ENCODE measurements around the gene GUCA1C. TPM values are rescaled to one million over a fixed set of nuclear protein-coding genes. Genes with fewer than 3 reads are reported as not detected.

Gene GUCA1C
- not detected in 2 replicates for polyA plus RNA-seq (2013)

- H3K9me3 ChIP-seq (ENCODE audit: insufficient read depth, low read depth, low read length), result no peaks in the 10 kb centered on the region
- no peak within 1 kb of the TSS for H3K14ac ChIP-seq (ENCODE audit: low read length)
- no CpG with 5 or more reads among the region's 1 CpG for WGBS (ENCODE audit: extremely low coverage, insufficient coverage, insufficient read length)
- H2AK5ac ChIP-seq (ENCODE audit: low read length), result no peak within 1 kb of the TSS
- no peak within 1 kb of the TSS for H3K23ac ChIP-seq (ENCODE audit: low read length)
- no peak within 1 kb of the TSS for H2BK120ac ChIP-seq (ENCODE audit: insufficient read depth, low read length, poor library complexity)
- H2AFZ ChIP-seq (ENCODE audit: insufficient read depth, low read length, poor library complexity), result no peak within 1 kb of the TSS
- no peak within 1 kb of the TSS for H3K18ac ChIP-seq (ENCODE audit: low read length)
- no peak within 1 kb of the TSS for H3K27ac ChIP-seq (ENCODE audit: low read depth, low read length)
- H3K79me2 ChIP-seq (ENCODE audit: control insufficient read depth, insufficient read depth, low read length, poor library complexity), result no peaks in the 10 kb centered on the region
- H4K12ac ChIP-seq (ENCODE audit: low read depth, low read length), result no peak within 1 kb of the TSS
- H3K9ac ChIP-seq (ENCODE audit: low read length), result no peak within 1 kb of the TSS
- no peaks in the 10 kb centered on the region for H3K79me1 ChIP-seq (ENCODE audit: low read length)
- no peak within 1 kb of the TSS for H3K4ac ChIP-seq (ENCODE audit: low read depth, low read length)
- H4K8ac ChIP-seq (ENCODE audit: low read depth, low read length), result no peak within 1 kb of the TSS
- no peaks in the 10 kb centered on the region for H3K36me3 ChIP-seq (ENCODE audit: control insufficient read depth in 1 of 2, insufficient read depth in 2 of 2, low read length in 2 of 2)
- no peak within 1 kb of the TSS for H3K4me2 ChIP-seq (ENCODE audit: low read length)
- no peak within 1 kb of the TSS for H2BK5ac ChIP-seq (ENCODE audit: low read depth, low read length, poor library complexity)
- no peaks in the 10 kb centered on the region for H3K4me1 ChIP-seq (ENCODE audit: control insufficient read depth in 1 of 2, insufficient read depth in 2 of 2, low read length in 2 of 2)
- no peak within 1 kb of the TSS for H3K4me3 ChIP-seq (ENCODE audit: low read depth, low read length)
- H2BK12ac ChIP-seq (ENCODE audit: low read length), result no peak within 1 kb of the TSS
- no peak within 1 kb of the TSS for H4K91ac ChIP-seq (ENCODE audit: low read depth, low read length)
- DNase-seq, result no peak
- H3K27me3 ChIP-seq (ENCODE audit: insufficient read depth, low read length), result no peaks in the 10 kb centered on the region
Measured at GRCh38 chr3:108953700-108954099, at the start of gene GUCA1C. GUCA1C (minus strand) TSS chr3:108953879; CDS start chr3:108953762, 117 bp downstream.

GRCh38 chr3:108998436-108998835 lies 44.8 kb upstream of the GUCA1C start:
- Histone ChIP-seq H3K36me3 (ENCODE audit: control insufficient read depth in 1 of 2, insufficient read depth in 2 of 2, low read length in 2 of 2) (no peaks in the 10 kb centered on the region), H3K9me3 (ENCODE audit: insufficient read depth, low read depth, low read length) (no peaks in the 10 kb centered on the region), H3K18ac (ENCODE audit: low read length) (no peak overlapping the region), H2BK5ac (ENCODE audit: low read depth, low read length, poor library complexity) (no peak overlapping the region), H3K4me3 (ENCODE audit: low read depth, low read length) (no peak overlapping the region), H2AK5ac (ENCODE audit: low read length) (no peak overlapping the region), H4K8ac (ENCODE audit: low read depth, low read length) (no peak overlapping the region), H3K4ac (ENCODE audit: low read depth, low read length) (no peak overlapping the region), H2BK120ac (ENCODE audit: insufficient read depth, low read length, poor library complexity) (no peak overlapping the region), H4K12ac (ENCODE audit: low read depth, low read length) (no peak overlapping the region), H2AFZ (ENCODE audit: insufficient read depth, low read length, poor library complexity) (no peak overlapping the region), H3K14ac (ENCODE audit: low read length) (no peak overlapping the region), H3K23ac (ENCODE audit: low read length) (no peak overlapping the region), H3K27ac (ENCODE audit: low read depth, low read length) (no peak overlapping the region), H4K91ac (ENCODE audit: low read depth, low read length) (no peak overlapping the region), H2BK12ac (ENCODE audit: low read length) (no peak overlapping the region), H3K9ac (ENCODE audit: low read length) (no peak overlapping the region), H3K4me2 (ENCODE audit: low read length) (no peak overlapping the region), H3K27me3 (ENCODE audit: insufficient read depth, low read length) (no peaks in the 10 kb centered on the region), H3K4me1 (ENCODE audit: control insufficient read depth in 1 of 2, insufficient read depth in 2 of 2, low read length in 2 of 2) (no peaks in the 10 kb centered on the region), H3K79me2 (ENCODE audit: control insufficient read depth, insufficient read depth, low read length, poor library complexity) (no peaks in the 10 kb centered on the region), H3K79me1 (ENCODE audit: low read length) (no peaks in the 10 kb centered on the region)
- no CpG with 5 or more reads among the region's 3 CpGs for WGBS (ENCODE audit: extremely low coverage, insufficient coverage, insufficient read length)
- DNase-seq, result no peak

- no peaks in the 10 kb centered on the region for H3K27me3 ChIP-seq (ENCODE audit: insufficient read depth, low read length)
- H3K18ac ChIP-seq (ENCODE audit: low read length), result no peak overlapping the region
- H2BK5ac ChIP-seq (ENCODE audit: low read depth, low read length, poor library complexity), result no peak overlapping the region
- WGBS (ENCODE audit: extremely low coverage, insufficient coverage, insufficient read length), result no CpG with 5 or more reads among the region's 1 CpG
- H3K4me1 ChIP-seq (ENCODE audit: control insufficient read depth in 1 of 2, insufficient read depth in 2 of 2, low read length in 2 of 2), result no peaks in the 10 kb centered on the region
- no peak overlapping the region for H4K8ac ChIP-seq (ENCODE audit: low read depth, low read length)
- H4K91ac ChIP-seq (ENCODE audit: low read depth, low read length), result no peak overlapping the region
- no peak overlapping the region for H3K9ac ChIP-seq (ENCODE audit: low read length)
- no peaks in the 10 kb centered on the region for H3K79me2 ChIP-seq (ENCODE audit: control insufficient read depth, insufficient read depth, low read length, poor library complexity)
- no peak overlapping the region for H4K12ac ChIP-seq (ENCODE audit: low read depth, low read length)
- no peak overlapping the region for H3K14ac ChIP-seq (ENCODE audit: low read length)
- H3K4ac ChIP-seq (ENCODE audit: low read depth, low read length), result no peak overlapping the region
- no peaks in the 10 kb centered on the region for H3K9me3 ChIP-seq (ENCODE audit: insufficient read depth, low read depth, low read length)
- no peak overlapping the region for H3K4me3 ChIP-seq (ENCODE audit: low read depth, low read length)
- H2BK120ac ChIP-seq (ENCODE audit: insufficient read depth, low read length, poor library complexity), result no peak overlapping the region
- H3K23ac ChIP-seq (ENCODE audit: low read length), result no peak overlapping the region
- H3K4me2 ChIP-seq (ENCODE audit: low read length), result no peak overlapping the region
- DNase-seq, result no peak
- H2AK5ac ChIP-seq (ENCODE audit: low read length), result no peak overlapping the region
- no peak overlapping the region for H2AFZ ChIP-seq (ENCODE audit: insufficient read depth, low read length, poor library complexity)
- H3K79me1 ChIP-seq (ENCODE audit: low read length), result no peaks in the 10 kb centered on the region
- no peak overlapping the region for H3K27ac ChIP-seq (ENCODE audit: low read depth, low read length)
- H2BK12ac ChIP-seq (ENCODE audit: low read length), result no peak overlapping the region
- no peaks in the 10 kb centered on the region for H3K36me3 ChIP-seq (ENCODE audit: control insufficient read depth in 1 of 2, insufficient read depth in 2 of 2, low read length in 2 of 2)
Measured at GRCh38 chr3:108985844-108986243, 32.2 kb upstream of the GUCA1C start.

- Histone ChIP-seq H2BK12ac (ENCODE audit: low read length) (no peak overlapping the region), H4K12ac (ENCODE audit: low read depth, low read length) (no peak overlapping the region), H4K91ac (ENCODE audit: low read depth, low read length) (no peak overlapping the region), H2AFZ (ENCODE audit: insufficient read depth, low read length, poor library complexity) (no peak overlapping the region), H2BK5ac (ENCODE audit: low read depth, low read length, poor library complexity) (no peak overlapping the region), H3K4me1 (ENCODE audit: control insufficient read depth in 1 of 2, insufficient read depth in 2 of 2, low read length in 2 of 2) (no peaks in the 10 kb centered on the region), H3K4ac (ENCODE audit: low read depth, low read length) (no peak overlapping the region), H4K8ac (ENCODE audit: low read depth, low read length) (no peak overlapping the region), H3K4me3 (ENCODE audit: low read depth, low read length) (no peak overlapping the region), H3K79me1 (ENCODE audit: low read length) (no peaks in the 10 kb centered on the region), H3K18ac (ENCODE audit: low read length) (no peak overlapping the region), H2BK120ac (ENCODE audit: insufficient read depth, low read length, poor library complexity) (no peak overlapping the region), H3K36me3 (ENCODE audit: control insufficient read depth in 1 of 2, insufficient read depth in 2 of 2, low read length in 2 of 2) (no peaks in the 10 kb centered on the region), H3K9me3 (ENCODE audit: insufficient read depth, low read depth, low read length) (no peaks in the 10 kb centered on the region), H3K23ac (ENCODE audit: low read length) (no peak overlapping the region), H3K4me2 (ENCODE audit: low read length) (no peak overlapping the region), H3K9ac (ENCODE audit: low read length) (no peak overlapping the region), H3K79me2 (ENCODE audit: control insufficient read depth, insufficient read depth, low read length, poor library complexity) (no peaks in the 10 kb centered on the region), H3K27ac (ENCODE audit: low read depth, low read length) (no peak overlapping the region), H3K14ac (ENCODE audit: low read length) (no peak overlapping the region), H3K27me3 (ENCODE audit: insufficient read depth, low read length) (no peaks in the 10 kb centered on the region), H2AK5ac (ENCODE audit: low read length) (no peak overlapping the region)
- DNase-seq, result no peak
- WGBS (ENCODE audit: extremely low coverage, insufficient coverage, insufficient read length), result 100% methylated on average over 1 of the region's 1 CpG
Measured at GRCh38 chr3:108983051-108983450, 29.4 kb upstream of the GUCA1C start.
